T-helper 22 cell (primary cell): ENCODE results near the gene DGKH.
"Not testable (repeated sequence)": the region's sequence is repeated elsewhere in the genome, so short reads cannot be mapped to it uniquely, and the experiment has no call there.

Experiments
- DNase-seq: peaks from one replicate; pipeline ENCODE4 v3.0.0-alpha.2; 2020; ENCODE audit warnings: low read depth

The DGKH gene

GRCh38 chr13:42110410-42111155, 62.1 kb downstream of the DGKH start:
- no peak for DNase-seq

- no peak for DNase-seq
Observed at GRCh38 chr13:42112864-42113263, 64.4 kb downstream of the DGKH start.

- no peak for DNase-seq
Observed at GRCh38 chr13:42113478-42113877, 65.0 kb downstream of the DGKH start.

- DNase-seq = no peak
Observed at GRCh38 chr13:42114278-42114677, 65.8 kb downstream of the DGKH start.

- DNase-seq = no peak
Observed at GRCh38 chr13:42114912-42115311, 66.5 kb downstream of the DGKH start.

GRCh38 chr13:42116225-42116624, 67.8 kb downstream of the DGKH start:
- DNase-seq = no peak

- DNase-seq = no peak
Observed at GRCh38 chr13:42119041-42119440, 70.6 kb downstream of the DGKH start.

GRCh38 chr13:42119875-42120274, 71.4 kb downstream of the DGKH start:
- no peak for DNase-seq

GRCh38 chr13:42123600-42123999, 75.2 kb downstream of the DGKH start:
- DNase-seq = no peak

- no peak for DNase-seq
Observed at GRCh38 chr13:42125046-42125445, 76.6 kb downstream of the DGKH start.

- DNase-seq = no peak
Observed at GRCh38 chr13:42127047-42127446, 78.6 kb downstream of the DGKH start.

- no peak for DNase-seq
Observed at GRCh38 chr13:42129033-42129432, 80.6 kb downstream of the DGKH start.

- no peak for DNase-seq
Observed at GRCh38 chr13:42136518-42136917, 88.1 kb downstream of the DGKH start.

GRCh38 chr13:42137856-42138537, 89.5 kb downstream of the DGKH start:
- no peak for DNase-seq

GRCh38 chr13:42140494-42140893, 92.0 kb downstream of the DGKH start:
- DNase-seq = no peak

- DNase-seq = not testable (repeated sequence)
Observed at GRCh38 chr13:42141052-42141451, 92.6 kb downstream of the DGKH start.

- no peak for DNase-seq
Observed at GRCh38 chr13:42146359-42146758, 97.9 kb downstream of the DGKH start.

GRCh38 chr13:42148538-42148937, 100.1 kb downstream of the DGKH start:
- DNase-seq = no peak

GRCh38 chr13:42149136-42149535, 100.7 kb downstream of the DGKH start:
- DNase-seq = no peak

- no peak for DNase-seq
Observed at GRCh38 chr13:42151781-42152180, 103.3 kb downstream of the DGKH start.

GRCh38 chr13:42152495-42152894, 104.0 kb downstream of the DGKH start:
- no peak for DNase-seq

- no peak for DNase-seq
Observed at GRCh38 chr13:42153199-42154113, 105.0 kb downstream of the DGKH start.

- no peak for DNase-seq
Observed at GRCh38 chr13:42155251-42155650, 106.8 kb downstream of the DGKH start.
